Body of pancreas (tissue), 4 donors: ENCODE results near the gene MEG3. TPM values are rescaled to one million over a fixed set of nuclear protein-coding genes. Genes with fewer than 3 reads are reported as not detected.
"Not testable (repeated sequence)": the region's sequence is repeated elsewhere in the genome, so short reads cannot be mapped to it uniquely, and the experiment has no call there.

Experiments used
- ATAC-seq: fragments of 150-250 bp; one replicate; pipeline ENCODE4 v1.9.1; 2016
- DNase-seq, 4 donors: peaks; one replicate each; pipeline ENCODE4 v3.0.0-alpha.2; 2019
- H3K27ac ChIP-seq, 4 donors: fragments of 200-600 bp; sonication (generic); 1 replicate in 3 of 4; 2 replicates in 1 of 4; pipeline versions ENCODE4 v1.5.1 to v1.6.1; 2016 to 2019; ENCODE audit warnings: mild to moderate bottlenecking in 1 of 4, mixed read lengths in 1 of 4, moderate library complexity in 1 of 4
- H3K27me3 ChIP-seq, 2 donors: fragments of 200-600 bp; sonication (generic); one replicate each; pipeline ENCODE4 v1.6.0; 2016; ENCODE audit warnings: mild to moderate bottlenecking in 1 of 2
- H3K36me3 ChIP-seq, 2 donors: fragments of 200-600 bp; sonication (generic); replicated peaks in 1 of 2; 2 replicates each; pipeline ENCODE4 v1.5.1; 2016; ENCODE audit warnings: low read depth in 2 of 2; ENCODE audit not compliant: insufficient read depth in 1 of 2
- H3K4me1 ChIP-seq: fragments of 200-600 bp; sonication (generic); one replicate; pipeline ENCODE4 v1.6.0; 2016
- H3K4me3 ChIP-seq, 2 donors: fragments of 200-600 bp; sonication (generic); 1 replicate in 1 of 2; 2 replicates in 1 of 2; pipeline ENCODE4 v1.5.1; 2016 to 2019
- H3K9me3 ChIP-seq, 3 donors: fragments of 200-600 bp; sonication (generic); 1 replicate in 2 of 3; 2 replicates in 1 of 3; pipeline ENCODE4 v1.5.1; 2016
- POLR2A ChIP-seq, 3 donors: fragments of 450-650 bp; IDR thresholded peaks; one replicate each; pipeline ENCODE4 v1.6.1; 2016; ENCODE audit warnings: antibody characterized with exemption in 3 of 3, mild to moderate bottlenecking in 2 of 3
- WGBS, 2 donors: methylation state at CpG; one replicate each; pipeline ENCODE4 v1.1.5; 2017; 5-methylcytosine and 5-hydroxymethylcytosine counted together
- intact Hi-C: fragments of 100-400 bp; cut with DNase I; formaldehyde crosslinking; loops from one replicate; pipeline ENCODE4 v1.15.1; 2023
- total RNA-seq, 2 donors: library from RNA; depleted of rRNA; stranded (reverse); fragments of >200 nt; gene quantifications; one replicate each; pipeline ENCODE4 v1.1.0, GENCODE V29; 2016
- TF ChIP-seq, protein P1 (sequence below), 7 experiments: fragments of 450-650 bp in 4 of 7; fragments of 200-600 bp in 3 of 7; sonication (generic) in 3 of 7; IDR thresholded peaks; one replicate each; pipeline ENCODE4 v1.5.1; 2016 to 2019; ENCODE audit warnings: antibody characterized with exemption in 7 of 7

Gene MEG3
- total RNA-seq, 2 donors from 2014 or later, result 150 to 537 TPM

DNA sequence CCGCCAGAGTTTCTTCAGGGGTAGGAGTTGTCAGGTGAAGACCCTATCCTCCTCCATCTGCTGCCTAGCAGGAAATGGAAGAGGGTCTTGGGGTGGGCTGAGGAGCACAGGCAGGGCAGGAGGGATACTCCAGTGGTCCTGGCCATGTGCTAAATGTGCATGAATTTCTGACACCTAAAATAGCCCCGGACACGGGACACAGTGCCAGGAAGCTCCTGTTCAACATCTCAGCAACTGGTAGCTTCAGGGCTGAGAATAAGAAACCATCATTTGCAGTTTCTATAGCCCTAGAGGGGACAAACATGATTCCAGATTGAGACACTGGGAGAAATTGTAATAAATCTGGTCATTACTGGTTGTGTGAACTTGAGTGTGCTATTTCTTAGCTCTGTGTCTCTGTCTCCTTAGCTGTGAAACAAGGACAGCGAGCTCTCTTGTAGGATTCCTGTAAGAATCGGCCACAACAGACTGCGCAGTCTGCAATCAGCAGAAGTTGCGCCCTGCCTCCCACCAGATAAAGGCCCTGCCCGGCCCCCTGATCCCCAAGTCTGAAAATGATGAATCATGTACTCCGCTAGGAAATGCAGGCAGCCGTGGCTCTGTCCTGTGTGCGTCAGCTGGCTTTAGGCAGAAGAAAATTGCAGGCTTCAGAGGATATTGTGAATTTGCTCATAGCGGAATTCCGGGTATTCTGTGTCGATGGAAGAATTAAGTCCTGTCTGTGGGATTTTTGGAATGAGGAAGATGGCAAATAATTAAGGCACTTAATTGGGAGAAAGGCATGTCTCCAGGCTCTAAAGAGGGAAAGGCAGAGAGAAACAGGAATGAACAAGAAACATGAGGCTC is 35.2 kb upstream of the MEG3 start:
- Histone ChIP-seq H3K4me1 (peaks cover 11% of the 10 kb centered on the region), H3K27me3 (no peaks in the 10 kb centered on the region), H3K4me3 (no peak overlapping the region), H3K36me3 (no peaks in the 10 kb centered on the region), H3K9me3 (no peaks in the 10 kb centered on the region), H3K27ac (no peak overlapping the region)
- no peak for ATAC-seq
- intact Hi-C loops, result no loop called here
- DNase-seq, result no peak
- WGBS, 2 donors, result 78 to 88% methylated on average over 10 to 14 of the region's 14 CpGs
- TF ChIP-seq, protein P1, sequence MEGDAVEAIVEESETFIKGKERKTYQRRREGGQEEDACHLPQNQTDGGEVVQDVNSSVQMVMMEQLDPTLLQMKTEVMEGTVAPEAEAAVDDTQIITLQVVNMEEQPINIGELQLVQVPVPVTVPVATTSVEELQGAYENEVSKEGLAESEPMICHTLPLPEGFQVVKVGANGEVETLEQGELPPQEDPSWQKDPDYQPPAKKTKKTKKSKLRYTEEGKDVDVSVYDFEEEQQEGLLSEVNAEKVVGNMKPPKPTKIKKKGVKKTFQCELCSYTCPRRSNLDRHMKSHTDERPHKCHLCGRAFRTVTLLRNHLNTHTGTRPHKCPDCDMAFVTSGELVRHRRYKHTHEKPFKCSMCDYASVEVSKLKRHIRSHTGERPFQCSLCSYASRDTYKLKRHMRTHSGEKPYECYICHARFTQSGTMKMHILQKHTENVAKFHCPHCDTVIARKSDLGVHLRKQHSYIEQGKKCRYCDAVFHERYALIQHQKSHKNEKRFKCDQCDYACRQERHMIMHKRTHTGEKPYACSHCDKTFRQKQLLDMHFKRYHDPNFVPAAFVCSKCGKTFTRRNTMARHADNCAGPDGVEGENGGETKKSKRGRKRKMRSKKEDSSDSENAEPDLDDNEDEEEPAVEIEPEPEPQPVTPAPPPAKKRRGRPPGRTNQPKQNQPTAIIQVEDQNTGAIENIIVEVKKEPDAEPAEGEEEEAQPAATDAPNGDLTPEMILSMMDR (IDR thresholded peaks at IDR 0.05), result no peak
- TF ChIP-seq POLR2A (IDR thresholded peaks at IDR 0.05), result no peak

DNA sequence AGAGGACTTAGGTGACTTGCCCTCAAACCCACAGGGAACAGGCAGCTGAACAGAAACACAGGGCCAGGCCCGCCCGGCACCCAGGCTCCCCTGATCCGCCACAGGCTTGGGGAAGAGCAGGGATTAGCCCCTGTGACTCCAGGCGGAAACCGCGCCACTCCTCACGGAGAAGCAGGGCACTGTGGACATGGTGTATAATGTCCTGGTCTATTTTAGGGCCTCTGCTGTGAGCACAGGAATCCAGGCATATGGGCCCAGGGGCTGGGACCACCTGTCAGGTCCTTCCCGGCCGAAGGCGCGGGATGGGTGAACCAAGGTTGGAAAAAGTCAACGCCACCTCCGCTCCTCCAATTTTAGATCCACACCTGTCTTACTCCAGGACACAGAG is 34.6 kb upstream of the MEG3 start:
- DNase-seq, result no peak
- no peaks in the 10 kb centered on the region for H3K27me3 ChIP-seq
- ATAC-seq, result no peak
- H3K4me3 ChIP-seq, result no peak overlapping the region
- H3K9me3 ChIP-seq, result no peaks in the 10 kb centered on the region
- TF ChIP-seq, protein P1 (IDR thresholded peaks at IDR 0.05), result no peak
- no peak for TF ChIP-seq POLR2A (IDR thresholded peaks at IDR 0.05)
- peaks cover 11% of the 10 kb centered on the region for H3K4me1 ChIP-seq
- intact Hi-C loops, result no loop called here
- WGBS, 2 donors, result 88 to 96% methylated on average over 12 to 13 of the region's 13 CpGs
- H3K27ac ChIP-seq, result no peak overlapping the region
- H3K36me3 ChIP-seq, result no peaks in the 10 kb centered on the region

DNA sequence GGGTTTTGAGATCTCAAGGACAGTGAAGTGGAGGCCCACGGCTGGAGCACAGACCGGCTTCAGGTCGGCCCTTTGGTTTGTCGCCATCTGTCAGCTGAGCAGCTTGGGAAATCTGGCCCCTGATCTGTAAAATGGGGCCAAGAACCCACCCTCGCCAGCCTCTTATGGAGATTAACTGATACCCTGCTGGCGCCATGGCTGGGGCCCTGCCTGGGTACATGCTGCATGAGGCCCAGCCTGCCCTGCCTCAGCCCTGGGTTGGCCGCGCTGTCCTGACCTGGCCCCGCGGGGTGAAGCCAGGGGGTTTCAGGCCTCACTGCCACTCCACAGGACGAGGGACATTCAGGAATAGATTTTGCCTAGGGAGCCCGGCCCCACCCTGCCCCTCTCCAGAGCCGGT is 33.9 kb upstream of the MEG3 start:
- Histone ChIP-seq H3K36me3 (no peaks in the 10 kb centered on the region), H3K27me3 (no peaks in the 10 kb centered on the region), H3K4me1 (peaks cover 11% of the 10 kb centered on the region), H3K4me3 (no peak overlapping the region), H3K9me3 (no peaks in the 10 kb centered on the region), H3K27ac (no peak overlapping the region)
- no peak for ATAC-seq
- intact Hi-C loops, result no loop called here
- no peak for DNase-seq
- TF ChIP-seq, protein P1 (IDR thresholded peaks at IDR 0.05), result no peak
- no peak for TF ChIP-seq POLR2A (IDR thresholded peaks at IDR 0.05)
- 85 to 93% methylated on average over 2 to 13 of the region's 13 CpGs for WGBS, 2 donors

DNA sequence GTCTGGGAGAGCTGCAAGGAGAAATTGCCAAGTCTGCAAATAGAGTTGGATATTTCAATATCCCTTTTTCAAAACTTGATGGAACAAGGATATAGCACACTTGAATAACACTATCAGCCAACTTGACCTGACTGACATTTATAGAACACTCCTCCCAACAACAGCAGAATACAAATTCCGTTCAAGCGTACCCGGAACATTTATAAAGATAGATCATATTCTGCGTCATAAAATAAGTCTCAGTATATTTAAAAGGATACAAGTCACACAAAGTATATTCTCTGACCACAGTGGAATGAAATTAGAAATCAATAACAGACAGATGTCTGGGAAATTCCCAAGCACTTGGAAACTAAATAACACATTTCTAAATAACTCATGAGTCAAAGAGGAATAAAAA is 29.0 kb upstream of the MEG3 start:
- WGBS, 2 donors, result 60 to 76% methylated on average over 4 of the region's 4 CpGs
- Histone ChIP-seq H3K4me1 (no peaks in the 10 kb centered on the region), H3K9me3 (no peaks in the 10 kb centered on the region), H3K27ac (no peak overlapping the region), H3K36me3 (no peaks in the 10 kb centered on the region), H3K27me3 (no peaks in the 10 kb centered on the region), H3K4me3 (no peak overlapping the region)
- ATAC-seq (no peak), DNase-seq (no peak)
- TF ChIP-seq, protein P1 (IDR thresholded peaks at IDR 0.05), result no peak
- no peak for TF ChIP-seq POLR2A (IDR thresholded peaks at IDR 0.05)
- intact Hi-C loops, result no loop called here

DNA sequence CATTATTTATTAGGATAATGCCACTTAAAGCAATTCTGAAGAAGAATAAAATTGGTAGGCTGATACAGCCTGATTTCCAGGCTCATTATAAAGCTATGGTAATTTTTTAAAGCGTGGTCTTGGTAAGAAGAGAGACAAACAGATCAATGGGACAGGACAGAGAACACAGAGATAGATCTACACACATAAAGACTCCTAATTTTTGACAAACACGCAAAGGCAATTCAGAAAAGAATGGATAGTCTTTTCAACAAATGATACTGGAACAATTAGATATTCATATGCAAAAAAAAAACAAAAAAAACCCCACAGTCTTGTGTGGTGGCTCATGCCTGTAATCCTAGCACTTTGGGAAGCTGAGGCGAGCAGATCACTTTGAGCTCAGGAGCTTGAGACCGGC is 25.9 kb upstream of the MEG3 start:
- 84 to 86% methylated on average over 4 of the region's 4 CpGs for WGBS, 2 donors
- TF ChIP-seq POLR2A (IDR thresholded peaks at IDR 0.05), result no peak
- TF ChIP-seq, protein P1 (IDR thresholded peaks at IDR 0.05), result no peak
- intact Hi-C loops, result no loop called here
- no peaks in the 10 kb centered on the region for H3K27me3 ChIP-seq
- no peaks in the 10 kb centered on the region for H3K36me3 ChIP-seq
- no peaks in the 10 kb centered on the region for H3K4me1 ChIP-seq
- no peak overlapping the region for H3K4me3 ChIP-seq
- H3K27ac ChIP-seq, result no peak overlapping the region
- no peaks in the 10 kb centered on the region for H3K9me3 ChIP-seq
- ATAC-seq, result no peak
- DNase-seq, result no peak

DNA sequence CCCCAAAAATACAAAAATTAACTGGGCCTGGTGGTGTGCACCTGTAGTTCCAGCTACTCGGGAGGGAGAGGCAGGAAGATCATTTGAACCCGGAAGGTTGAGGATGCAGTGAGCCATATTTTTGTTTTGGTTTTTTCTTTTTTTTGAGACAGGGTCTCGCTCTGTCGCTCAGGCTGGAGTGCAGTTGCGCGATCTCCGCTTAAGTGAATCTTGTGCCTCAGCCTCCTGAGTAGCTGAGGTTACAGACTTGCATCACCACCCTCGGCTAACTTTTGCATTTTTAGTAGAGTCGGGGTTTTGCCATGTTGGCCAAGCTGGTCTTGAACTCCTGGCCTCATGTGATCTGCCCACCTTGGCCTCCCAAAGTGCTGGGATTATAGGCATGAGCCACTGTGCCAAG is 24.5 kb upstream of the MEG3 start:
- H3K4me1 ChIP-seq, H3K4me3 ChIP-seq, H3K9me3 ChIP-seq, H3K36me3 ChIP-seq, H3K27ac ChIP-seq, ATAC-seq, H3K27me3 ChIP-seq, DNase-seq, intact Hi-C loops: not testable (repeated sequence)
- 84 to 87% methylated on average over 7 to 9 of the region's 9 CpGs for WGBS, 2 donors
